Mucosa of rectum (tissue), 2 donors: ENCODE measurements around the gene AFF2.

Experiments used
- H3K27ac ChIP-seq, 2 donors: one replicate each; pipeline ENCODE4 v1.7.0; 2013; ENCODE audit warnings: inconsistent platforms in 2 of 2, low read depth in 2 of 2, low read length in 2 of 2
- H3K27me3 ChIP-seq, 2 donors: one replicate each; pipeline ENCODE4 v1.7.0; 2013; ENCODE audit warnings: low read length in 2 of 2; ENCODE audit not compliant: control insufficient read depth in 2 of 2, insufficient read depth in 2 of 2
- H3K36me3 ChIP-seq, 2 donors: one replicate each; pipeline ENCODE4 v1.7.0; 2013; ENCODE audit warnings: low read length in 2 of 2; ENCODE audit not compliant: control insufficient read depth in 2 of 2, insufficient read depth in 2 of 2
- H3K4me1 ChIP-seq, 2 donors: one replicate each; pipeline ENCODE4 v1.7.0; 2013; ENCODE audit warnings: low read length in 2 of 2, mild to moderate bottlenecking in 1 of 2; ENCODE audit not compliant: control insufficient read depth in 2 of 2, insufficient read depth in 2 of 2
- H3K4me3 ChIP-seq, 2 donors: one replicate each; pipeline ENCODE4 v1.7.0; 2013; ENCODE audit warnings: low read length in 2 of 2
- H3K9ac ChIP-seq, 2 donors: one replicate each; pipeline ENCODE4 v1.7.0; 2013; ENCODE audit warnings: low read length in 2 of 2, low read depth in 1 of 2, mild to moderate bottlenecking in 1 of 2
- H3K9me3 ChIP-seq, 2 donors: one replicate each; pipeline ENCODE4 v1.7.0; 2013; ENCODE audit warnings: low read length in 2 of 2; ENCODE audit not compliant: control insufficient read depth in 2 of 2
- donor health status: healthy.
- donor health status: Normal muscosa, but diverticular disease.

The AFF2 gene

GRCh38 chrX:148960060-148960459, 459.6 kb downstream of the AFF2 start:
- Histone ChIP-seq H3K27me3 (no peaks in the 10 kb centered on the region), H3K9me3 (no peaks in the 10 kb centered on the region), H3K27ac (no peak overlapping the region), H3K36me3 (no peaks in the 10 kb centered on the region), H3K4me1 (no peaks in the 10 kb centered on the region), H3K9ac (no peak overlapping the region), H3K4me3 (no peak overlapping the region)

GRCh38 chrX:148961985-148962384, 461.6 kb downstream of the AFF2 start:
- Histone ChIP-seq H3K4me1 (no peaks in the 10 kb centered on the region), H3K36me3 (no peaks in the 10 kb centered on the region), H3K27me3 (no peaks in the 10 kb centered on the region), H3K27ac (no peak overlapping the region), H3K9ac (no peak overlapping the region), H3K4me3 (no peak overlapping the region), H3K9me3 (no peaks in the 10 kb centered on the region)

GRCh38 chrX:148976571-148977400, 476.4 kb downstream of the AFF2 start:
- H3K36me3 ChIP-seq: no peaks in the 10 kb centered on the region
- H3K27ac ChIP-seq: no peak overlapping the region
- no peak overlapping the region for H3K9ac ChIP-seq
- no peaks in the 10 kb centered on the region for H3K9me3 ChIP-seq
- no peak overlapping the region for H3K4me3 ChIP-seq
- no peaks in the 10 kb centered on the region for H3K4me1 ChIP-seq
- H3K27me3 ChIP-seq: no peaks in the 10 kb centered on the region

GRCh38 chrX:148979786-148980185, 479.4 kb downstream of the AFF2 start:
- Histone ChIP-seq H3K36me3 (no peaks in the 10 kb centered on the region), H3K27ac (no peak overlapping the region), H3K9ac (no peak overlapping the region), H3K4me3 (no peak overlapping the region), H3K4me1 (no peaks in the 10 kb centered on the region), H3K9me3 (no peaks in the 10 kb centered on the region), H3K27me3 (no peaks in the 10 kb centered on the region)

GRCh38 chrX:148984238-148984637, 483.8 kb downstream of the AFF2 start:
- H3K27me3 ChIP-seq: no peaks in the 10 kb centered on the region
- no peaks in the 10 kb centered on the region for H3K4me1 ChIP-seq
- H3K36me3 ChIP-seq: no peaks in the 10 kb centered on the region
- no peak overlapping the region for H3K4me3 ChIP-seq
- no peak overlapping the region for H3K27ac ChIP-seq
- H3K9me3 ChIP-seq: no peaks in the 10 kb centered on the region
- H3K9ac ChIP-seq: no peak overlapping the region

- H3K4me1 ChIP-seq: no peaks in the 10 kb centered on the region
Measured at GRCh38 chrX:148991502-148991901, 491.1 kb downstream of the AFF2 start.

GRCh38 chrX:148995661-148996060, 495.2 kb downstream of the AFF2 start:
- Histone ChIP-seq H3K9me3 (no peaks in the 10 kb centered on the region), H3K9ac (no peak overlapping the region), H3K27me3 (no peaks in the 10 kb centered on the region), H3K4me3 (no peak overlapping the region), H3K27ac (no peak overlapping the region), H3K36me3 (no peaks in the 10 kb centered on the region), H3K4me1 (no peaks in the 10 kb centered on the region)

More at GRCh38 chrX:148991502-148991901, 491.1 kb downstream of the AFF2 start:
- Histone ChIP-seq H3K4me3 (no peak overlapping the region), H3K27me3 (no peaks in the 10 kb centered on the region), H3K36me3 (no peaks in the 10 kb centered on the region), H3K9ac (no peak overlapping the region), H3K9me3 (no peaks in the 10 kb centered on the region), H3K27ac (no peak overlapping the region)

- Histone ChIP-seq H3K9me3 (no peaks in the 10 kb centered on the region), H3K4me1 (no peaks in the 10 kb centered on the region), H3K36me3 (no peaks in the 10 kb centered on the region), H3K9ac (no peak overlapping the region), H3K27me3 (no peaks in the 10 kb centered on the region), H3K27ac (no peak overlapping the region), H3K4me3 (no peak overlapping the region)
Measured at GRCh38 chrX:149002320-149002719, 501.9 kb downstream of the AFF2 start.

GRCh38 chrX:149003863-149004660, 503.6 kb downstream of the AFF2 start:
- Histone ChIP-seq H3K9me3 (no peaks in the 10 kb centered on the region), H3K4me3 (no peak overlapping the region), H3K4me1 (no peaks in the 10 kb centered on the region), H3K9ac (no peak overlapping the region), H3K36me3 (no peaks in the 10 kb centered on the region), H3K27me3 (no peaks in the 10 kb centered on the region), H3K27ac (no peak overlapping the region)

GRCh38 chrX:149004936-149005335, 504.5 kb downstream of the AFF2 start:
- no peak overlapping the region for H3K9ac ChIP-seq
- H3K4me3 ChIP-seq: no peak overlapping the region
- no peaks in the 10 kb centered on the region for H3K27me3 ChIP-seq
- no peaks in the 10 kb centered on the region for H3K36me3 ChIP-seq
- no peak overlapping the region for H3K27ac ChIP-seq
- no peaks in the 10 kb centered on the region for H3K9me3 ChIP-seq
- no peaks in the 10 kb centered on the region for H3K4me1 ChIP-seq
